Mesenchymal stem cell (in vitro differentiated cells and primary cell): Measurements from ENCODE around the gene SYTL2.

Experiments used
- DNase-seq: peaks from one replicate; pipeline ENCODE4 v3.0.0-alpha.2; 2013
- H2AFZ ChIP-seq: one replicate; pipeline ENCODE4 v1.6.1; 2013; ENCODE audit warnings: low read depth, mild to moderate bottlenecking, control low read depth, inconsistent platforms, low read length, moderate library complexity
- H2AK5ac ChIP-seq: 2 replicates; pipeline ENCODE4 v1.6.1; 2013; ENCODE audit warnings: low read length, moderate library complexity, mild to moderate bottlenecking, inconsistent platforms; ENCODE audit not compliant: severe bottlenecking
- H2BK120ac ChIP-seq: one replicate; pipeline ENCODE4 v1.6.1; 2013; ENCODE audit warnings: low read depth, mild to moderate bottlenecking, inconsistent platforms, low read length, moderate library complexity
- H2BK12ac ChIP-seq, 2 experiments: one replicate each; pipeline ENCODE4 v1.6.1; 2013; ENCODE audit warnings: inconsistent platforms in 2 of 2, low read length in 2 of 2, mild to moderate bottlenecking in 2 of 2, moderate library complexity in 2 of 2, control low read depth in 1 of 2
- H2BK15ac ChIP-seq: one replicate; pipeline ENCODE4 v1.6.1; 2013; ENCODE audit warnings: mild to moderate bottlenecking, low read depth, inconsistent platforms; ENCODE audit not compliant: poor library complexity, severe bottlenecking
- H2BK5ac ChIP-seq: 2 replicates; pipeline ENCODE4 v1.6.1; 2013; ENCODE audit warnings: low read depth, mild to moderate bottlenecking, low read length, control low read depth, inconsistent platforms; ENCODE audit not compliant: poor library complexity, severe bottlenecking
- H3K14ac ChIP-seq, 2 experiments: one replicate each; pipeline ENCODE4 v1.6.1; 2013; ENCODE audit warnings: inconsistent platforms in 2 of 2, low read length in 2 of 2, control low read depth in 1 of 2, mild to moderate bottlenecking in 1 of 2, moderate library complexity in 1 of 2
- H3K18ac ChIP-seq, 2 experiments: one replicate each; pipeline ENCODE4 v1.6.1; 2013; ENCODE audit warnings: inconsistent platforms in 2 of 2, low read length in 2 of 2, control low read depth in 1 of 2, low read depth in 1 of 2, mild to moderate bottlenecking in 1 of 2
- H3K23ac ChIP-seq, 2 experiments: one replicate each; pipeline ENCODE4 v1.6.1; 2013; ENCODE audit warnings: inconsistent platforms in 2 of 2, low read length in 2 of 2, mild to moderate bottlenecking in 2 of 2, moderate library complexity in 2 of 2, control low read depth in 1 of 2
- H3K27ac ChIP-seq: 2 replicates; pipeline ENCODE4 v1.5.1; 2013; ENCODE audit warnings: mild to moderate bottlenecking, moderate library complexity, low read length, control low read depth, inconsistent platforms; ENCODE audit not compliant: poor library complexity, severe bottlenecking
- H3K27me3 ChIP-seq, 2 experiments: 2 replicates each; pipeline versions ENCODE4 v1.6.1 to v1.7.0; 2013; ENCODE audit warnings: low read length in 2 of 2, mild to moderate bottlenecking in 2 of 2, moderate library complexity in 2 of 2, control low read depth in 1 of 2, inconsistent platforms in 1 of 2; ENCODE audit not compliant: control insufficient read depth in 1 of 2, insufficient read depth in 1 of 2
- H3K36me3 ChIP-seq, 2 experiments: 2 replicates each; pipeline versions ENCODE4 v1.6.1 to v1.7.0; 2013; ENCODE audit warnings: low read length in 2 of 2, control low read depth in 1 of 2, inconsistent platforms in 1 of 2, low read depth in 1 of 2, mild to moderate bottlenecking in 1 of 2; ENCODE audit not compliant: insufficient read depth in 2 of 2, control insufficient read depth in 1 of 2
- H3K4ac ChIP-seq, 2 experiments: one replicate each; pipeline ENCODE4 v1.6.1; 2013; ENCODE audit warnings: inconsistent platforms in 2 of 2, low read length in 2 of 2, mild to moderate bottlenecking in 2 of 2, moderate library complexity in 2 of 2, control low read depth in 1 of 2, low read depth in 1 of 2
- H3K4me1 ChIP-seq: 2 replicates; pipeline ENCODE4 v1.6.1; 2013; ENCODE audit warnings: low read depth, low read length, control low read depth; ENCODE audit not compliant: control insufficient read depth, insufficient read depth
- H3K4me2 ChIP-seq: 2 replicates; pipeline ENCODE4 v1.6.1; 2013; ENCODE audit warnings: low read length, mild to moderate bottlenecking, inconsistent platforms; ENCODE audit not compliant: poor library complexity, severe bottlenecking
- H3K4me3 ChIP-seq, 2 experiments: 2 replicates each; pipeline versions ENCODE4 v1.5.1 to v1.7.0; 2013; ENCODE audit warnings: low read length in 2 of 2, mild to moderate bottlenecking in 2 of 2, control low read depth in 1 of 2, low read depth in 1 of 2; ENCODE audit not compliant: insufficient read depth in 1 of 2
- H3K79me1 ChIP-seq: replicated peaks from 2 replicates; pipeline ENCODE4 v1.6.1; 2013; ENCODE audit warnings: mild to moderate bottlenecking, control low read depth, low read length, inconsistent platforms; ENCODE audit not compliant: poor library complexity, severe bottlenecking
- H3K9ac ChIP-seq: 2 replicates; pipeline ENCODE4 v1.7.0; 2013; ENCODE audit warnings: mild to moderate bottlenecking, low read length, moderate library complexity
- H3K9me3 ChIP-seq: 2 replicates; pipeline ENCODE4 v1.7.0; 2013; ENCODE audit warnings: mild to moderate bottlenecking, low read length; ENCODE audit not compliant: control insufficient read depth
- H4K8ac ChIP-seq: one replicate; pipeline ENCODE4 v1.6.1; 2013; ENCODE audit warnings: inconsistent platforms, mild to moderate bottlenecking, low read length, moderate library complexity
- H4K91ac ChIP-seq: one replicate; pipeline ENCODE4 v1.6.1; 2013; ENCODE audit warnings: mild to moderate bottlenecking, low read length, inconsistent platforms
- WGBS: methylation state at CpG from one replicate; pipeline ENCODE4 v1.1.7; 2013; ENCODE audit warnings: mixed read lengths; 5-methylcytosine and 5-hydroxymethylcytosine counted together

SYTL2 gene

DNA sequence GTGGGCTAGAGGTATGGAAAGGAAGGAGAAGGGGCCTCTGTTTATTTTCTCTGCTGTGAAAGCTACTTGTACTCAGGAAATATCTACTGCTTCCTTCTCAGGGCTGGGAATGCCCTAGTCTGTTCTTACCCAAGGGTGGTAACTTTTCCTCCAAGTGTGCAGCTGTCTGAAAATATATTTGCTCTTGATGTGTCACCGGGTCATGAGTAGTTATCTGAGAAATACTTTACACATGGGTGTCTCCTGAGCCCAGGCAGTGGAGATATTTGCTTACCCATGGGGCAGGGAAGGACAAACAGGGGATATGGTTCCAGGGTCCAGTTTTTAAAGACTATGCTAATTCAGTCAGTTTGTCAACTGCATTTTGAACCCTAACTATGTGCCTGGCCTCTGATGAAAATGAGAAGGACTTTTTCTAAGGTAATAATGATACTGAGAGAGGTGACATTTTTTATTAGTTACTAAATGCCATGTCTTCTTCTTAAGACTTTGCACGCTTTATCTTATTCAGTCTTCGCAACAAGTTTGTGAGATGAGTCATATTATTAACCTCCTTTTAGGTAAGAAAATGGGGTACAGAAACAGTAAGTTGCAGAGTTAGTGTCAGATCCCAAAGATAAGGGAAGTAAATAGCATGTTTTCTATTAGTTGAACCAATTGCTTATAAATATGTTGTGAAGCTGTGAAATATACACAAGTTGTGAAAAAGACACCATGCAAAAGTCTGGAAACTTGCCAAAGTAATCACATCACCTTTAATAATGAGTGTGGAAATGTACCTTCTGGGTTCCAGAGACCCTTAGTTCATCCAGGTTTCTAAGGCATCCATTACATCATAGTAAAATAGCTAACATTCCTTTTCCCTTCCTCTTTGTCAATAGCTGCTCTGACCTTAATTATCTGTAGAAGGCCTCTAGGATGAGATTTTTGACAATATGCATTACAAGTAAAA, 22.9 kb downstream of the SYTL2 start:
- Histone ChIP-seq H3K4me2 (no peak overlapping the region), H3K27ac (peak overlapping the region; percentile 29), H2AFZ (no peak overlapping the region), H3K9me3 (no peaks in the 10 kb centered on the region), H3K36me3 (no peaks in the 10 kb centered on the region), H2BK120ac (no peak overlapping the region), H3K79me1 (no peaks in the 10 kb centered on the region), H3K23ac (no peak overlapping the region), H3K27me3 (no peaks in the 10 kb centered on the region), H2BK12ac (no peak overlapping the region), H3K14ac (no peak overlapping the region), H2BK15ac (no peak overlapping the region), H2AK5ac (peak overlapping the region; percentile 3), H3K4ac (no peak overlapping the region), H3K9ac (no peak overlapping the region), H3K4me1 (peaks cover 2% of the 10 kb centered on the region), H4K8ac (no peak overlapping the region), H3K4me3 (no peak overlapping the region), H3K18ac (no peak overlapping the region), H2BK5ac (no peak overlapping the region), H4K91ac (no peak overlapping the region)
- no peak for DNase-seq
- 75% methylated on average over 3 of the region's 3 CpGs for WGBS

GRCh38 chr11:85787168-85787567, 23.8 kb downstream of the SYTL2 start:
- no peak overlapping the region for H4K91ac ChIP-seq
- H3K4ac ChIP-seq, result no peak overlapping the region
- H3K18ac ChIP-seq, result no peak overlapping the region
- peaks cover 2% of the 10 kb centered on the region for H3K4me1 ChIP-seq
- no peaks in the 10 kb centered on the region for H3K36me3 ChIP-seq
- H4K8ac ChIP-seq, result no peak overlapping the region
- H2BK5ac ChIP-seq, result peak overlapping the region; percentile 62
- H3K4me2 ChIP-seq, result no peak overlapping the region
- no peaks in the 10 kb centered on the region for H3K9me3 ChIP-seq
- no peak overlapping the region for H2BK15ac ChIP-seq
- 100% methylated on average over 1 of the region's 1 CpG for WGBS
- no peak overlapping the region for H2BK12ac ChIP-seq
- H3K27me3 ChIP-seq, result no peaks in the 10 kb centered on the region
- no peak overlapping the region for H3K9ac ChIP-seq
- H2AK5ac ChIP-seq, result no peak overlapping the region
- no peak overlapping the region for H3K27ac ChIP-seq
- H3K4me3 ChIP-seq, result no peak overlapping the region
- no peak overlapping the region for H3K14ac ChIP-seq
- H3K79me1 ChIP-seq, result no peaks in the 10 kb centered on the region
- no peak overlapping the region for H3K23ac ChIP-seq
- H2AFZ ChIP-seq, result no peak overlapping the region
- H2BK120ac ChIP-seq, result no peak overlapping the region
- DNase-seq, result no peak

DNA sequence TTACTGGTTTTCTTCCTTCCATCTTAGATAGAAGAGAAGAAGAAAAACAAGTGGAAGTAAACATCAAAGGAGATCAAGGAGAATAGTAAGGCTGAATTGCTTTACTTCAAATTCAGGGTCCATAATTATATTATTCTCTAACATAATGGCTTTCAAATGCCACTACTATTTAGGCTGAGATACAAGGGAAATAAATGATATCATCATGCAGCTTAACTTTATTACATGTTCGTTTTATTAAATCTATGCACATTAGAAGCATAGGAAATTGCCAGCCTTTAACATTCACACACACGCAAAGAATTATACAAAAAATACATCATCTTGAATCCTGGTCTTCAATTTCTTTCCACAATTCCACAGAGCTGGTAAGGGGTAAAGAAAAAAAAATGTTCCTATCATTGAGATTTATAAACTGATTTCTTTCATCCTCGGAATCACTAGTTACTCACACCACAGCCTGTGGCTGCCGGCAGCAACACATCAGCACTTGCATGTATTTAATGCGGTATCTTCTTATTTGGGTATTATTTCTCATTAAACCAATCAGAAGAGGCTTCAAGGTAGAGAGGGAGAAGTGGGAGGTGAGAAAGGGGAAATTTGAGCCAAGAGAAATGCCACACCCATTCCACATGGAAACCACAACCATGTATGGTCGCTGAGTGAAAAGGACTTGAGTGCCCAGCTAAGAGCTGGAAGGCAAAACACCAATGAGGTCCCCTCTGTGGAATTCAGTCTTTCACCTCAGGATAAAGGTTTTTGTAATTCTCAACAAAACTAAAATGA, 26.3 kb downstream of the SYTL2 start:
- Histone ChIP-seq H3K36me3 (no peaks in the 10 kb centered on the region), H2AFZ (no peak overlapping the region), H3K4me3 (no peak overlapping the region), H2BK12ac (no peak overlapping the region), H3K27ac (no peak overlapping the region), H3K18ac (no peak overlapping the region), H3K9me3 (no peaks in the 10 kb centered on the region), H3K14ac (no peak overlapping the region), H2BK15ac (no peak overlapping the region), H2BK5ac (no peak overlapping the region), H3K27me3 (no peaks in the 10 kb centered on the region), H4K91ac (no peak overlapping the region), H3K79me1 (no peaks in the 10 kb centered on the region), H3K23ac (no peak overlapping the region), H3K4me2 (no peak overlapping the region), H3K9ac (no peak overlapping the region), H2BK120ac (no peak overlapping the region), H3K4ac (no peak overlapping the region), H3K4me1 (peaks cover 2% of the 10 kb centered on the region), H4K8ac (no peak overlapping the region), H2AK5ac (no peak overlapping the region)
- DNase-seq, result no peak
- WGBS, result 80% methylated on average over 2 of the region's 6 CpGs

GRCh38 chr11:85783758-85784157, 27.2 kb downstream of the SYTL2 start:
- no peak overlapping the region for H3K9ac ChIP-seq
- H2AK5ac ChIP-seq, result no peak overlapping the region
- H3K36me3 ChIP-seq, result no peaks in the 10 kb centered on the region
- H2BK120ac ChIP-seq, result no peak overlapping the region
- H2BK12ac ChIP-seq, result no peak overlapping the region
- no peak overlapping the region for H2BK5ac ChIP-seq
- H2BK15ac ChIP-seq, result no peak overlapping the region
- H3K18ac ChIP-seq, result no peak overlapping the region
- no peak overlapping the region for H3K4ac ChIP-seq
- no peak overlapping the region for H3K23ac ChIP-seq
- H3K27me3 ChIP-seq, result no peaks in the 10 kb centered on the region
- no peak overlapping the region for H3K14ac ChIP-seq
- no peak overlapping the region for H3K4me2 ChIP-seq
- no peak overlapping the region for H4K8ac ChIP-seq
- 67% methylated on average over 1 of the region's 1 CpG for WGBS
- H4K91ac ChIP-seq, result no peak overlapping the region
- H3K9me3 ChIP-seq, result no peaks in the 10 kb centered on the region
- H2AFZ ChIP-seq, result no peak overlapping the region
- H3K27ac ChIP-seq, result no peak overlapping the region
- no peak overlapping the region for H3K4me3 ChIP-seq
- no peaks in the 10 kb centered on the region for H3K79me1 ChIP-seq
- H3K4me1 ChIP-seq, result peaks cover 2% of the 10 kb centered on the region
- DNase-seq, result no peak
